Measurements from ENCODE around the gene LMOD1. TPM values are rescaled to one million over a fixed set of nuclear protein-coding genes. Genes with fewer than 3 reads are reported as not detected.

Gene LMOD1
- total RNA-seq, 1 donor = 14.5 TPM

- H3K4me3 ChIP-seq (ENCODE audit: low read depth, low read length) = no peak overlapping the region
- TF ChIP-seq, protein P1, sequence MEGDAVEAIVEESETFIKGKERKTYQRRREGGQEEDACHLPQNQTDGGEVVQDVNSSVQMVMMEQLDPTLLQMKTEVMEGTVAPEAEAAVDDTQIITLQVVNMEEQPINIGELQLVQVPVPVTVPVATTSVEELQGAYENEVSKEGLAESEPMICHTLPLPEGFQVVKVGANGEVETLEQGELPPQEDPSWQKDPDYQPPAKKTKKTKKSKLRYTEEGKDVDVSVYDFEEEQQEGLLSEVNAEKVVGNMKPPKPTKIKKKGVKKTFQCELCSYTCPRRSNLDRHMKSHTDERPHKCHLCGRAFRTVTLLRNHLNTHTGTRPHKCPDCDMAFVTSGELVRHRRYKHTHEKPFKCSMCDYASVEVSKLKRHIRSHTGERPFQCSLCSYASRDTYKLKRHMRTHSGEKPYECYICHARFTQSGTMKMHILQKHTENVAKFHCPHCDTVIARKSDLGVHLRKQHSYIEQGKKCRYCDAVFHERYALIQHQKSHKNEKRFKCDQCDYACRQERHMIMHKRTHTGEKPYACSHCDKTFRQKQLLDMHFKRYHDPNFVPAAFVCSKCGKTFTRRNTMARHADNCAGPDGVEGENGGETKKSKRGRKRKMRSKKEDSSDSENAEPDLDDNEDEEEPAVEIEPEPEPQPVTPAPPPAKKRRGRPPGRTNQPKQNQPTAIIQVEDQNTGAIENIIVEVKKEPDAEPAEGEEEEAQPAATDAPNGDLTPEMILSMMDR (IDR thresholded peaks at IDR 0.05; ENCODE audit: insufficient read depth, low read length) = no peak
- DNase-seq (ENCODE audit: low read depth) = no peak
These were observed 16.2 kb downstream of the LMOD1 start for GRCh38 chr1:201930137-201930536.

GRCh38 chr1:201928266-201928665, 18.1 kb downstream of the LMOD1 start:
- no peak overlapping the region for H3K4me3 ChIP-seq (ENCODE audit: low read depth, low read length)
- TF ChIP-seq, protein P1 (IDR thresholded peaks at IDR 0.05; ENCODE audit: insufficient read depth, low read length) = no peak
- DNase-seq (ENCODE audit: low read depth) = no peak

DNA sequence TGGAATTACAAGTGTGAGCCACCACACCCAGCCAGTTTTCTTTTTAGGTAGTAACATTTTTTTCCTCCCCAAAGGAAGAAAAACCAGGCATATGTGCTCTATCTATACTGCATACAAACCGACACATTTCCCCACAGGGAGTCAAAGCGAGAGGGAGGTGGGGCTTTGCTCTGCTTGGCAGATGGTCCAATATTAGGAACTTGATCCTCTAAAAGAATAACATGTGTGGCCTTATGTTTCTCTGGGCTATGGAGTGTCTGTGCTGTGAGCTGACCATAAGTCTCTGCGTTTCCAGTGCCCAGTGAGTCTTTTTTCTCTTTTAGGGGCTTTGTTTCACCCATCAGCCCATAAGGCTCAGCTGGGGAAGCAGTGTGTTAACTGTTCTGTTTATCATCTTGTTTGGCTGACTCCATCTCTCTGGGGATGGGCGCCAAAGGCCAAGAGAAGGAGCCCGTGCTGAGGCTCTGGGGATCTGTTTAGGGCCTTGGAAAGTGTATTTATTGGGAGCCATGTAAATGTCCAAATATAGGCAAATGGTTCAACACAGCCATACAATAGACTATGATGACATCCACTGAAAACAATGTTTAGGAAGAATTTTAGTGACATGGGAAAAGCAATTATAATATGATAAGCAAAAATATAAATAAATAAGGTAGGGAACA, 20.2 kb downstream of the LMOD1 start:
- TF ChIP-seq, protein P1 (IDR thresholded peaks at IDR 0.05; ENCODE audit: insufficient read depth, low read length) = no peak
- peak; percentile 28 for DNase-seq (ENCODE audit: low read depth)
- no peak overlapping the region for H3K4me3 ChIP-seq (ENCODE audit: low read depth, low read length)

DNA sequence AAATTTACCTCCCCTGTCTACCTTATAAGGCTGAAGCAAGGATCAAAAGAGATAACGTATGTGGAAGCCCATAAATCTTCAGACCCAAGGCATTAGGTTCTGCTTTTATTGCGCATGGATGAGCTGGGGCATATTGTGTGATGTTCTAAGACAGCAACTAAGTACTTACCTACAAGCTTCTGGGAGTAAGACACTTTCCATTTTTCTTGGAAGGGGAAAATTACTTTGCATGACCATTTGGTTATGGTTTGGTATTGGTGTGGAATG, 21.1 kb downstream of the LMOD1 start:
- DNase-seq (ENCODE audit: low read depth) = no peak
- no peak overlapping the region for H3K4me3 ChIP-seq (ENCODE audit: low read depth, low read length)
- TF ChIP-seq, protein P1 (IDR thresholded peaks at IDR 0.05; ENCODE audit: insufficient read depth, low read length) = no peak

DNA sequence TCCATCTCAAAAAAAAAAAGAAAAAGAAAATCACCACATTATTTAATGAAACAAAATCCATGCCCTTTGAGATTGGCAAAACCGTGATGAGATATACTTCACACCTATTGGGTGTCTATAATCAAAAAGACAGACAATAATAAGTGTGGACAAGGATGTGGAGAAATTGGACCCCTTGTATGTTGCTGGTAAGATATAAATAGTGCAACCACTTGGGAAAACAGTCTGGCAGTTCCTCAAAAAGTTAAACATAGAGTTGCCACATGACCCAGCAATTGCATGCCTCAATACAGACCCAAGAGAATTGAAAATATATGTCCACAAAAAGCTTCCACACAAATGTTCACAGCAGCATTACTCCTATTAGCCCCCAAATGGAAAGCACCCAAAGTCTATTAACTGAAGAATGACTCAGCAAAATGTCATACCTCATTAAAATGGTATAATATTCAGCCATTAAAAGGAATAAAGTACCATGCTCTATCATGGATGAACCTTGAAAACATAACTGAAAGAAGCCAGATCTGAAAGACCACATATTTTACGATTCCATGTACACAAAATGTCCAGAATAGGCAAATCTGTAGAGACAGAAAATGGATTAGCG, 24.3 kb downstream of the LMOD1 start:
- H3K4me3 ChIP-seq (ENCODE audit: low read depth, low read length) = no peak overlapping the region
- TF ChIP-seq, protein P1 (IDR thresholded peaks at IDR 0.05; ENCODE audit: insufficient read depth, low read length) = no peak

GRCh38 chr1:201918343-201918742, 28.0 kb downstream of the LMOD1 start:
- no peak overlapping the region for H3K4me3 ChIP-seq (ENCODE audit: low read depth, low read length)
- TF ChIP-seq, protein P1 (IDR thresholded peaks at IDR 0.05; ENCODE audit: insufficient read depth, low read length) = no peak
- no peak for DNase-seq (ENCODE audit: low read depth)

More for the DNA sequence above, 24.3 kb downstream of the LMOD1 start:
- no peak for DNase-seq (ENCODE audit: low read depth)
